Measurements from ENCODE around the gene C2CD2L. TPM values are rescaled to one million over a fixed set of nuclear protein-coding genes. Genes with fewer than 3 reads are reported as not detected.

The C2CD2L gene
- total and polyA plus RNA-seq, 2 of the 13 experiments (the other 11 are each of a cell fraction or from before 2014, with no cell fraction given): 3.7 to 5.5 TPM

DNA sequence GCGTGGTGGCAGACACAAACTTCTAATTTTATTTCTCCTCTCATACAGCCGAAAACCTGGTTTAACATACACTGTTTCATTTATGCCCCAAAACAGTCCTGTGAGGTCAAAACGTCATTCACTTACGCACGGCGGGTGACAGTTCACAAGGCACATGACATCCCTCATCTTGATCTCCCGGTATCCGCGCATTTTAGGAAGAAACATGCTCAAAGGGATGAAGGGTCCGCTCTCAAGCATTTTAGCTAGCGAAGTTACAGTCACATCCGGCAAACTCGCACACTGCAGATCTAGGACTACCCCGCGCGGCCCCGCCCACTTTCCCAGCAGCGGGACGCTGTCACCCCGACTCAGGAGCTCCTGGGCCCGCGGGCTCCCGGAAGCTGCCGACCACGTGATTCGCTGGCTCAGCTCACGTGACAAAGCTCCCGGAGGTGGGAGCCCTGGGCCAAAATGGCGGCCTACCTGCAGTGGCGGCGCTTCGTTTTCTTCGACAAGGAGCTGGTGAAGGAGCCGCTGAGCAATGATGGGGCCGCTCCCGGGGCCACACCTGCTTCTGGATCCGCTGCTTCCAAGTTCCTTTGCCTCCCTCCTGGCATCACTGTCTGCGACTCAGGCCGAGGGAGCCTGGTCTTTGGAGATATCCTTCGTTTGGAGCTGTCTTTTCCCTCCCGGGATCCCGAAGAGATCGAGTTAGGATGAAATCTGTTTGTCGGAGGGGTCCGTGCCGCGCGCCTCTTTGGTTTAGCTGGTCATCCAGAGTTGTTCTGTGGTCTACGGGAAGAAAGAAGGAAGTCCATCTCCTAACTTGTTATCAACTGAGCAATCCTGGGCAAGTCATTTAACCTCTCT, 39.5 kb upstream of the C2CD2L start, which contains the start of gene VPS11 (continued):
- TF ChIP-seq, protein P1, sequence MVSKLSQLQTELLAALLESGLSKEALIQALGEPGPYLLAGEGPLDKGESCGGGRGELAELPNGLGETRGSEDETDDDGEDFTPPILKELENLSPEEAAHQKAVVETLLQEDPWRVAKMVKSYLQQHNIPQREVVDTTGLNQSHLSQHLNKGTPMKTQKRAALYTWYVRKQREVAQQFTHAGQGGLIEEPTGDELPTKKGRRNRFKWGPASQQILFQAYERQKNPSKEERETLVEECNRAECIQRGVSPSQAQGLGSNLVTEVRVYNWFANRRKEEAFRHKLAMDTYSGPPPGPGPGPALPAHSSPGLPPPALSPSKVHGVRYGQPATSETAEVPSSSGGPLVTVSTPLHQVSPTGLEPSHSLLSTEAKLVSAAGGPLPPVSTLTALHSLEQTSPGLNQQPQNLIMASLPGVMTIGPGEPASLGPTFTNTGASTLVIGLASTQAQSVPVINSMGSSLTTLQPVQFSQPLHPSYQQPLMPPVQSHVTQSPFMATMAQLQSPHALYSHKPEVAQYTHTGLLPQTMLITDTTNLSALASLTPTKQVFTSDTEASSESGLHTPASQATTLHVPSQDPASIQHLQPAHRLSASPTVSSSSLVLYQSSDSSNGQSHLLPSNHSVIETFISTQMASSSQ (IDR thresholded peaks at IDR 0.05; ENCODE audit: low read depth): no peak
- TF ChIP-seq, protein P1 (CRISPR knock-in tag; IDR thresholded peaks at IDR 0.05; ENCODE audit: borderline replicate concordance): no peak; the same call in 1 of the 2 replicates
- TF ChIP-seq, protein P2, sequence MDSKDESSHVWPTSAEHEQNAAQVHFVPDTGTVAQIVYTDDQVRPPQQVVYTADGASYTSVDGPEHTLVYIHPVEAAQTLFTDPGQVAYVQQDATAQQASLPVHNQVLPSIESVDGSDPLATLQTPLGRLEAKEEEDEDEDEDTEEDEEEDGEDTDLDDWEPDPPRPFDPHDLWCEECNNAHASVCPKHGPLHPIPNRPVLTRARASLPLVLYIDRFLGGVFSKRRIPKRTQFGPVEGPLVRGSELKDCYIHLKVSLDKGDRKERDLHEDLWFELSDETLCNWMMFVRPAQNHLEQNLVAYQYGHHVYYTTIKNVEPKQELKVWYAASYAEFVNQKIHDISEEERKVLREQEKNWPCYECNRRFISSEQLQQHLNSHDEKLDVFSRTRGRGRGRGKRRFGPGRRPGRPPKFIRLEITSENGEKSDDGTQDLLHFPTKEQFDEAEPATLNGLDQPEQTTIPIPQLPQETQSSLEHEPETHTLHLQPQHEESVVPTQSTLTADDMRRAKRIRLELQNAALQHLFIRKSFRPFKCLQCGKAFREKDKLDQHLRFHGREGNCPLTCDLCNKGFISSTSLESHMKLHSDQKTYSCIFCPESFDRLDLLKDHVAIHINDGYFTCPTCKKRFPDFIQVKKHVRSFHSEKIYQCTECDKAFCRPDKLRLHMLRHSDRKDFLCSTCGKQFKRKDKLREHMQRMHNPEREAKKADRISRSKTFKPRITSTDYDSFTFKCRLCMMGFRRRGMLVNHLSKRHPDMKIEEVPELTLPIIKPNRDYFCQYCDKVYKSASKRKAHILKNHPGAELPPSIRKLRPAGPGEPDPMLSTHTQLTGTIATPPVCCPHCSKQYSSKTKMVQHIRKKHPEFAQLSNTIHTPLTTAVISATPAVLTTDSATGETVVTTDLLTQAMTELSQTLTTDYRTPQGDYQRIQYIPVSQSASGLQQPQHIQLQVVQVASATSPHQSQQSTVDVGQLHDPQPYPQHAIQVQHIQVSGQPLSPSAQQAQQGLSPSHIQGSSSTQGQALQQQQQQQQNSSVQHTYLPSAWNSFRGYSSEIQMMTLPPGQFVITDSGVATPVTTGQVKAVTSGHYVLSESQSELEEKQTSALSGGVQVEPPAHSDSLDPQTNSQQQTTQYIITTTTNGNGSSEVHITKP (CRISPR knock-in tag; IDR thresholded peaks at IDR 0.05; ENCODE audit: low read depth): 0 out of 2 replicates have a peak, but pooled peaks have one; percentile 22
- TF ChIP-seq TAF1 (CRISPR knock-in tag; IDR thresholded peaks at IDR 0.05): peak; percentile 85
- TF ChIP-seq, protein P3, sequence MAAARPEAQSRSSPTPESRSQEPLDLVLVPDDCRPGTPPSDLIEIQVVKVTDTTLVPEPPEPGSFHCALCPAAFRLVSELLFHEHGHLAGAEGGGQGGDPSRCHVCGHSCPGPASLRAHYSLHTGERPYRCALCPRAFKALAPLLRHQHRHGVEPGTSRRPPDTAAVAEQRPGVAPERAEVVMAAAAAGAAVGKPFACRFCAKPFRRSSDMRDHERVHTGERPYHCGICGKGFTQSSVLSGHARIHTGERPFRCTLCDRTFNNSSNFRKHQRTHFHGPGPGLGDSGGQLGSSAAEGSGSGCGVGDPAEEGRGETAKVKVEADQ (CRISPR knock-in tag; IDR thresholded peaks at IDR 0.05; ENCODE audit: borderline replicate concordance): no peak
- no peak for TF ChIP-seq ZBTB20 (CRISPR knock-in tag; IDR thresholded peaks at IDR 0.05; ENCODE audit: borderline replicate concordance, low read depth)
- no peak for TF ChIP-seq HNRNPK (IDR thresholded peaks at IDR 0.05; ENCODE audit: low read depth, low read length, poor library complexity, severe bottlenecking)
- TF ChIP-seq ZBTB38 (CRISPR knock-in tag; IDR thresholded peaks at IDR 0.05): peak; percentile 19; the same call in 1 of the 2 replicates
- TF ChIP-seq, protein P4, sequence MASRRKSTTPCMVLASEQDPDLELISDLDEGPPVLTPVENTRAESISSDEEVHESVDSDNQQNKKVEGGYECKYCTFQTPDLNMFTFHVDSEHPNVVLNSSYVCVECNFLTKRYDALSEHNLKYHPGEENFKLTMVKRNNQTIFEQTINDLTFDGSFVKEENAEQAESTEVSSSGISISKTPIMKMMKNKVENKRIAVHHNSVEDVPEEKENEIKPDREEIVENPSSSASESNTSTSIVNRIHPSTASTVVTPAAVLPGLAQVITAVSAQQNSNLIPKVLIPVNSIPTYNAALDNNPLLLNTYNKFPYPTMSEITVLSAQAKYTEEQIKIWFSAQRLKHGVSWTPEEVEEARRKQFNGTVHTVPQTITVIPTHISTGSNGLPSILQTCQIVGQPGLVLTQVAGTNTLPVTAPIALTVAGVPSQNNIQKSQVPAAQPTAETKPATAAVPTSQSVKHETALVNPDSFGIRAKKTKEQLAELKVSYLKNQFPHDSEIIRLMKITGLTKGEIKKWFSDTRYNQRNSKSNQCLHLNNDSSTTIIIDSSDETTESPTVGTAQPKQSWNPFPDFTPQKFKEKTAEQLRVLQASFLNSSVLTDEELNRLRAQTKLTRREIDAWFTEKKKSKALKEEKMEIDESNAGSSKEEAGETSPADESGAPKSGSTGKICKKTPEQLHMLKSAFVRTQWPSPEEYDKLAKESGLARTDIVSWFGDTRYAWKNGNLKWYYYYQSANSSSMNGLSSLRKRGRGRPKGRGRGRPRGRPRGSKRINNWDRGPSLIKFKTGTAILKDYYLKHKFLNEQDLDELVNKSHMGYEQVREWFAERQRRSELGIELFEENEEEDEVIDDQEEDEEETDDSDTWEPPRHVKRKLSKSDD (CRISPR knock-in tag; IDR thresholded peaks at IDR 0.05; ENCODE audit: low read depth): no peak
- no peak for TF ChIP-seq ZKSCAN8 (CRISPR knock-in tag; IDR thresholded peaks at IDR 0.05; ENCODE audit: borderline replicate concordance)
- TF ChIP-seq, protein P5, sequence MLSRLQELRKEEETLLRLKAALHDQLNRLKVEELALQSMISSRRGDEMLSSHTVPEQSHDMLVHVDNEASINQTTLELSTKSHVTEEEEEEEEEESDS (CRISPR knock-in tag; IDR thresholded peaks at IDR 0.05; ENCODE audit: borderline replicate concordance): no peak
- TF ChIP-seq, protein P6, sequence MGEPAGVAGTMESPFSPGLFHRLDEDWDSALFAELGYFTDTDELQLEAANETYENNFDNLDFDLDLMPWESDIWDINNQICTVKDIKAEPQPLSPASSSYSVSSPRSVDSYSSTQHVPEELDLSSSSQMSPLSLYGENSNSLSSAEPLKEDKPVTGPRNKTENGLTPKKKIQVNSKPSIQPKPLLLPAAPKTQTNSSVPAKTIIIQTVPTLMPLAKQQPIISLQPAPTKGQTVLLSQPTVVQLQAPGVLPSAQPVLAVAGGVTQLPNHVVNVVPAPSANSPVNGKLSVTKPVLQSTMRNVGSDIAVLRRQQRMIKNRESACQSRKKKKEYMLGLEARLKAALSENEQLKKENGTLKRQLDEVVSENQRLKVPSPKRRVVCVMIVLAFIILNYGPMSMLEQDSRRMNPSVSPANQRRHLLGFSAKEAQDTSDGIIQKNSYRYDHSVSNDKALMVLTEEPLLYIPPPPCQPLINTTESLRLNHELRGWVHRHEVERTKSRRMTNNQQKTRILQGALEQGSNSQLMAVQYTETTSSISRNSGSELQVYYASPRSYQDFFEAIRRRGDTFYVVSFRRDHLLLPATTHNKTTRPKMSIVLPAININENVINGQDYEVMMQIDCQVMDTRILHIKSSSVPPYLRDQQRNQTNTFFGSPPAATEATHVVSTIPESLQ (CRISPR knock-in tag; conservative IDR thresholded peaks at IDR 0.05): no peak

Data from HepG2 (cell line).